B cell (primary cell): ENCODE data around the gene CLIP2. TPM values are rescaled to one million over a fixed set of nuclear protein-coding genes. Genes with fewer than 3 reads are reported as not detected.

ENCODE experiments used
- ATAC-seq: fragments of 200-7000 bp; cut with Tn5 transposase; one replicate; pipeline ENCODE4 v1.10.0; 2021; ENCODE audit warnings: low read depth, mild to moderate bottlenecking, moderate number of reproducible peaks, moderate library complexity
- CTCF ChIA-PET: fragments of 350-600 bp; sonication (Branson Sonifier 250); formaldehyde crosslinking; loops from one replicate; lab custom pipeline; 2021; ENCODE audit warnings: antibody characterized with exemption, inconsistent platforms; lab: Charles Lee
- POLR2A ChIA-PET: fragments of 350-600 bp; sonication (Branson Sonifier 250); formaldehyde crosslinking; loops from one replicate; lab custom pipeline; 2021; ENCODE audit warnings: antibody characterized with exemption; lab: Charles Lee
- DNase-seq: peaks from one replicate; pipeline ENCODE4 v3.0.0; 2013
- H2AFZ ChIP-seq: 2 replicates; pipeline ENCODE4 v1.6.1; 2012; ENCODE audit warnings: mild to moderate bottlenecking, low read depth, low read length; ENCODE audit not compliant: insufficient read depth, poor library complexity, severe bottlenecking
- H3K27ac ChIP-seq, 2 donors: 1 replicate in 1 of 2; 2 replicates in 1 of 2; pipeline ENCODE4 v1.5.1; 2012 to 2013; ENCODE audit warnings: low read length in 2 of 2, mild to moderate bottlenecking in 2 of 2, moderate library complexity in 1 of 2
- H3K27me3 ChIP-seq, 4 experiments: fragments of 200-600 bp in 1 of 4; sonication (generic) in 1 of 4; replicated peaks in 1 of 4; 1 replicate in 2 of 4; 2 replicates in 2 of 4; pipeline versions ENCODE4 v1.6.1 to v1.7.0; 2013 to 2016; ENCODE audit warnings: low read length in 3 of 4, mild to moderate bottlenecking in 2 of 4, mixed read lengths in 1 of 4, moderate library complexity in 1 of 4; ENCODE audit not compliant: insufficient read depth in 4 of 4, control insufficient read depth in 3 of 4; ENCODE audit errors: control extremely low read depth in 1 of 4
- H3K36me3 ChIP-seq, 2 experiments: replicated peaks in 1 of 2; 1 replicate in 1 of 2; 2 replicates in 1 of 2; pipeline versions ENCODE4 v1.6.1 to v1.7.1; 2013; ENCODE audit warnings: low read length in 1 of 2; ENCODE audit not compliant: insufficient read depth in 2 of 2, control insufficient read depth in 1 of 2; ENCODE audit errors: control extremely low read depth in 1 of 2, extremely low read depth in 1 of 2
- H3K4me1 ChIP-seq, 2 donors: fragments of 200-600 bp in 1 of 2; sonication (generic) in 1 of 2; 1 replicate in 1 of 2; 2 replicates in 1 of 2; pipeline versions ENCODE4 v1.5.1 to v1.6.1; 2013 to 2017; ENCODE audit warnings: low read length in 2 of 2; ENCODE audit not compliant: control insufficient read depth in 2 of 2, insufficient read depth in 2 of 2
- H3K4me2 ChIP-seq: replicated peaks from 2 replicates; pipeline ENCODE3; 2012; ENCODE audit warnings: mild to moderate bottlenecking, low read depth, low read length; ENCODE audit not compliant: poor library complexity, severe bottlenecking
- H3K4me3 ChIP-seq, 5 experiments: fragments of 200-600 bp in 1 of 5; sonication (generic) in 1 of 5; 1 replicate in 3 of 5; 2 replicates in 2 of 5; pipeline versions ENCODE4 v1.5.1 to v1.7.0; 2011 to 2016; ENCODE audit warnings: low read length in 4 of 5, mild to moderate bottlenecking in 4 of 5, low read depth in 2 of 5, control low read depth in 1 of 5, moderate library complexity in 1 of 5; ENCODE audit not compliant: insufficient read depth in 1 of 5; ENCODE audit errors: control extremely low read depth in 1 of 5, extremely low read depth in 1 of 5
- H3K79me2 ChIP-seq: fragments of 200-600 bp; sonication (generic); one replicate; pipeline ENCODE4 v1.6.0; 2016; ENCODE audit warnings: low read length; ENCODE audit not compliant: control insufficient read depth, insufficient read depth
- H3K9ac ChIP-seq: fragments of 200-600 bp; sonication (generic); 2 replicates; pipeline ENCODE4 v1.6.1; 2017; ENCODE audit warnings: mild to moderate bottlenecking, low read length, moderate library complexity
- H3K9me3 ChIP-seq, 3 donors: one replicate each; pipeline versions ENCODE4 v1.6.1 to v1.7.1; 2013; ENCODE audit warnings: low read length in 2 of 3; ENCODE audit not compliant: control insufficient read depth in 2 of 3, insufficient read depth in 1 of 3; ENCODE audit errors: control extremely low read depth in 1 of 3
- H4K20me1 ChIP-seq: 2 replicates; pipeline ENCODE4 v1.6.0; 2012; ENCODE audit warnings: mild to moderate bottlenecking, low read length; ENCODE audit not compliant: insufficient read depth, control insufficient read depth, poor library complexity, severe bottlenecking
- H3K27ac Mint-ChIP-seq: one replicate; pipeline ENCODE4 v1.8.0; 2021; ENCODE audit warnings: mixed read lengths
- H3K27me3 Mint-ChIP-seq: one replicate; pipeline ENCODE4 v1.8.0; 2021; ENCODE audit warnings: mixed read lengths
- H3K4me1 Mint-ChIP-seq: one replicate; pipeline ENCODE4 v1.8.0; 2021; ENCODE audit warnings: mixed read lengths
- H3K4me3 Mint-ChIP-seq: one replicate; pipeline ENCODE4 v1.8.0; 2021; ENCODE audit warnings: mixed read lengths
- H3K9me3 Mint-ChIP-seq: one replicate; pipeline ENCODE4 v1.8.0; 2022; ENCODE audit warnings: mixed read lengths; ENCODE audit not compliant: insufficient read depth
- EZH2 ChIP-seq: IDR thresholded peaks from 2 replicates; pipeline ENCODE4 v1.6.1; 2012; ENCODE audit warnings: borderline replicate concordance, low read depth, mild to moderate bottlenecking, moderate library complexity, low read length; ENCODE audit not compliant: insufficient read depth, poor library complexity, severe bottlenecking
- WGBS: methylation state at CpG from one replicate; pipeline ENCODE4 v1.1.5; 2013; ENCODE audit warnings: missing lambda C conversion rate; ENCODE audit not compliant: insufficient coverage; 5-methylcytosine and 5-hydroxymethylcytosine counted together
- intact Hi-C: fragments of 100-400 bp; cut with micrococcal nuclease; formaldehyde crosslinking; loops from one replicate; pipeline ENCODE4 v1.10.0; 2022
- polyA plus RNA-seq: library from polyadenylated mRNA; depleted of rRNA; stranded (reverse); fragments of >200 nt; gene quantifications from 2 replicates; pipeline ENCODE4 v1.2.3, GENCODE V29; 2012
- total RNA-seq, 2 donors: library from RNA; stranded (reverse); fragments of 120-200 nt in 1 of 2; gene quantifications; 1 replicate in 1 of 2; 2 replicates in 1 of 2; pipeline versions ENCODE4 v1.2.3 to v1.2.4, GENCODE V29; 2013 to 2022
- TF ChIP-seq, protein P1 (sequence below): fragments of 200-600 bp; IDR thresholded peaks from one replicate; pipeline ENCODE4 v1.8.0; 2022; ENCODE audit warnings: antibody characterized with exemption, mild to moderate bottlenecking

The CLIP2 gene
- total and polyA plus RNA-seq, 2 donors (not counting 1 experiment from before 2014, with no cell fraction given), result 5.7 to 47.9 TPM

DNA sequence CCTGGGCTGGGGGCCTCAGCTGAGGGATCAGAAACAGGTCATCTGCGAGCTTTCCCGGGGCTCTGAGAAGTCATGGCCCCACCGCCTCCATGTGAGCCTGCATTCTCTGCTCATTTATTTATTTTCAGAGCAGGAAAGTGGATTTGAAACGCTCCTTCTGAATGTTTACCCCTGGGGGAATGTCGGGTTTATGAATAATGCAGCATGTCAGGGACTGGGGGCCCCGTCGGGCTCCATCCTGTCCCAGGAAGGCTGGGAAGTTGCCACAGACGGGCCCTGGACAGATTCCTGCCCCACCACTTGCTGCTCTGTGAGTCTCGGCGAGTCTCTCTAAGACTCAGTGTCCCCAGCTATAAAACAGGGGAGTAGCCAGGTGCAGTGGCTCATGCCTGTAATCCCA, 152.6 kb downstream of the CLIP2 start:
- POLR2A ChIA-PET, result interaction anchor here (0.6 kb wide), 1 partner anchor 216 kb away, joined by 3 read pairs; the partner anchor contains the start of gene GTF2I
- H3K27me3 Mint-ChIP-seq, result no peaks in the 10 kb centered on the region

DNA sequence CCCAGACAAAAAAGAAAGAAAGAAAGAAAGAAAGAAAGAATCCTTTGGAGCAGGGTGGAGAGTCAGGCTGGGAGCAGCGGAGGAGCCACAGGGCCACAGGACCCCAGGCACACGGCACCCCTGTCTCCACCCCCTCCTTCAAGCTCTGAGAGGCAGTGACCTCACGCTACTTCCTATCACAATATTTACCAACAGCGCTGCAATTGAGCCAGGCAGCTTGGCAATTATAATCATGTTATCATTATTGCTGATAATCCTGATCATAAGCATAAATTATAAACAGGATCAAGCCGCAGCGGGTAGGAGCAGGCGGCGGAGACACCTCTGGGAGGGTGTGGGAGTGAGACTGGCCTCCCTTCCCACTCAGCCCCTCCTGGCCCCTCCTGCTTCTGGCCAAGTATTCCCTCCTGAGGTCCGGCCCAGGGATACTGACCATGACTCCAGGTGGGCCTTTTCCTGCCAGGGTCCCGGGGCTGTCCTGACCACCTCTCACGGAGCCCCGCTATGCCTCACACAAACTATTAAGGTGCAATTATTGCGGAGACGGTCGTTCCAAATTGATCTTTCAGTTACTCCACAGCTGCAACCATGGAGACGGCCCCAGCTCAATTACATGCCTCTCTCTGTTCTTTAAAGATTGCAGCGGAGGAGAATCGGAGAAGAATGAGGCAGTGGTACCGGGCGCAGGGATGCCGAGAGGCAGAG, 154.5 kb downstream of the CLIP2 start:
- H3K27ac Mint-ChIP-seq, result no peak overlapping the region
- no peak overlapping the region for H3K4me3 Mint-ChIP-seq
- no peak overlapping the region for H2AFZ ChIP-seq
- no peaks in the 10 kb centered on the region for H3K79me2 ChIP-seq
- no peak overlapping the region for H3K4me3 ChIP-seq
- H3K4me1 Mint-ChIP-seq, result no peaks in the 10 kb centered on the region
- TF ChIP-seq, protein P1, sequence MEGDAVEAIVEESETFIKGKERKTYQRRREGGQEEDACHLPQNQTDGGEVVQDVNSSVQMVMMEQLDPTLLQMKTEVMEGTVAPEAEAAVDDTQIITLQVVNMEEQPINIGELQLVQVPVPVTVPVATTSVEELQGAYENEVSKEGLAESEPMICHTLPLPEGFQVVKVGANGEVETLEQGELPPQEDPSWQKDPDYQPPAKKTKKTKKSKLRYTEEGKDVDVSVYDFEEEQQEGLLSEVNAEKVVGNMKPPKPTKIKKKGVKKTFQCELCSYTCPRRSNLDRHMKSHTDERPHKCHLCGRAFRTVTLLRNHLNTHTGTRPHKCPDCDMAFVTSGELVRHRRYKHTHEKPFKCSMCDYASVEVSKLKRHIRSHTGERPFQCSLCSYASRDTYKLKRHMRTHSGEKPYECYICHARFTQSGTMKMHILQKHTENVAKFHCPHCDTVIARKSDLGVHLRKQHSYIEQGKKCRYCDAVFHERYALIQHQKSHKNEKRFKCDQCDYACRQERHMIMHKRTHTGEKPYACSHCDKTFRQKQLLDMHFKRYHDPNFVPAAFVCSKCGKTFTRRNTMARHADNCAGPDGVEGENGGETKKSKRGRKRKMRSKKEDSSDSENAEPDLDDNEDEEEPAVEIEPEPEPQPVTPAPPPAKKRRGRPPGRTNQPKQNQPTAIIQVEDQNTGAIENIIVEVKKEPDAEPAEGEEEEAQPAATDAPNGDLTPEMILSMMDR, result no peak
- TF ChIP-seq EZH2, result no peak
- intact Hi-C loops, result no loop called here
- DNase-seq (no peak), ATAC-seq (no peak)
- ChIA-PET POLR2A (no interaction called here), CTCF (interaction anchor here (0.6 kb wide), 1 partner anchor 401 kb away, joined by 3 read pairs; no protein-coding TSS in a partner anchor)
- no peak overlapping the region for H3K9ac ChIP-seq
- no peaks in the 10 kb centered on the region for H3K27me3 Mint-ChIP-seq
- no peaks in the 10 kb centered on the region for H4K20me1 ChIP-seq
- H3K4me1 ChIP-seq, result no peaks in the 10 kb centered on the region
- peaks cover 0 to 4% (median under 1%) of the 10 kb centered on the region in 3 donors for H3K9me3 ChIP-seq
- no peak overlapping the region for H3K27ac ChIP-seq
- WGBS, result 89% methylated on average over 16 of the region's 21 CpGs
- H3K9me3 Mint-ChIP-seq, result no peaks in the 10 kb centered on the region
- no peaks in the 10 kb centered on the region for H3K36me3 ChIP-seq
- H3K27me3 ChIP-seq, result peaks cover 0 to 10% (median 0%) of the 10 kb centered on the region in 4 experiments
- no peak overlapping the region for H3K4me2 ChIP-seq

More for the DNA sequence above, 152.6 kb downstream of the CLIP2 start:
- Histone ChIP-seq H4K20me1 (no peaks in the 10 kb centered on the region), H3K4me1 (no peaks in the 10 kb centered on the region), H2AFZ (no peak overlapping the region), H3K27ac (no peak overlapping the region), H3K4me2 (no peak overlapping the region), H3K79me2 (no peaks in the 10 kb centered on the region), H3K9me3 (peaks cover 0 to 11% (median 7%) of the 10 kb centered on the region in 3 donors), H3K36me3 (no peaks in the 10 kb centered on the region), H3K4me3 (no peak overlapping the region), H3K27me3 (peaks cover 0 to 10% (median 0%) of the 10 kb centered on the region in 4 experiments), H3K9ac (no peak overlapping the region)
- Mint-ChIP-seq H3K4me1 (no peaks in the 10 kb centered on the region), H3K4me3 (no peak overlapping the region), H3K27ac (no peak overlapping the region), H3K9me3 (no peaks in the 10 kb centered on the region)
- CTCF ChIA-PET, result no interaction called here
- DNase-seq, result no peak
- no peak for ATAC-seq
- WGBS, result 90% methylated on average over 9 of the region's 10 CpGs
- TF ChIP-seq EZH2, result no peak
- TF ChIP-seq, protein P1, result no peak
- intact Hi-C loops, result no loop called here
